ENCODE data around the gene ZDHHC5.
A peak's percentile ranks its signal among the peaks of the same experiment; 100 is the strongest.
"Not testable (repeated sequence)": the region's sequence is repeated elsewhere in the genome, so short reads cannot be mapped to it uniquely, and the experiment has no call there.

Gene ZDHHC5

GRCh38 chr11:57667117-57667735, 688 bp upstream of the ZDHHC5 start:
- H3K27me3 ChIP-seq: no peaks in the 10 kb centered on the region
- peak overlapping the region; percentile 93 to 100 (median 98) for H3K9ac ChIP-seq
- H3K4me3 ChIP-seq: peak overlapping the region; percentile 76 to 99 (median 96)
- peaks cover 13 to 30% (median 19%) of the 10 kb centered on the region in 11 experiments for H3K36me3 ChIP-seq
- peak overlapping the region; percentile 74 to 91 (median 88) for H3K4me2 ChIP-seq
- H3K4me1 ChIP-seq: peaks cover 18 to 45% (median 27%) of the 10 kb centered on the region in 10 experiments
- H4K20me1 ChIP-seq: peaks cover 27 to 49% (median 35%) of the 10 kb centered on the region in 11 experiments; a peak in 21 of 22 replicates
- 0 out of 22 replicates have a peak, but pooled peaks of 1 of the 11 experiments have one; percentile 19 for TF ChIP-seq Cebpa-rat (IDR thresholded peaks at IDR 0.05)
- H3K9me3 ChIP-seq (replicated peaks in 1 of 11): no peaks in the 10 kb centered on the region
- H3K27ac ChIP-seq: peak overlapping the region; percentile 96 to 100 (median 98)

- Histone ChIP-seq H3K27ac (peak overlapping the region; percentile 96 to 100 (median 98)), H3K36me3 (peaks cover 19 to 32% (median 26%) of the 10 kb centered on the region in 11 experiments), H3K9me3 (replicated peaks in 1 of 11) (no peaks in the 10 kb centered on the region), H3K4me2 (peak overlapping the region; percentile 84 to 96 (median 91)), H3K9ac (peak overlapping the region; percentile 93 to 100 (median 98)), H3K27me3 (no peaks in the 10 kb centered on the region), H3K4me1 (peaks cover 18 to 56% (median 33%) of the 10 kb centered on the region in 10 experiments), H3K4me3 (peak overlapping the region; percentile 76 to 99 (median 96)), H4K20me1 (peaks cover 38 to 53% (median 47%) of the 10 kb centered on the region in 11 experiments)
- no peak for TF ChIP-seq Cebpa-rat (IDR thresholded peaks at IDR 0.05)
Observed at GRCh38 chr11:57668434-57668782, 494 bp downstream of the ZDHHC5 start.

GRCh38 chr11:57674251-57674650, 6.3 kb downstream of the ZDHHC5 start:
- TF ChIP-seq Cebpa-rat (IDR thresholded peaks at IDR 0.05): no peak
- no peaks in the 10 kb centered on the region for H3K9me3 ChIP-seq (replicated peaks in 1 of 11)
- H3K4me2 ChIP-seq: peak overlapping the region in 5 of 11 experiments; percentile 3 to 66 (median 21); a peak in 5 of 22 replicates
- no peak overlapping the region for H3K4me3 ChIP-seq
- no peaks in the 10 kb centered on the region for H3K27me3 ChIP-seq
- no peak overlapping the region for H3K27ac ChIP-seq
- H3K36me3 ChIP-seq: peaks cover 67 to 88% (median 81%) of the 10 kb centered on the region in 11 experiments
- H4K20me1 ChIP-seq: peaks cover 93 to 100% (median 100%) of the 10 kb centered on the region in 11 experiments
- peaks cover 7 to 67% (median 27%) of the 10 kb centered on the region in 10 experiments for H3K4me1 ChIP-seq
- no peak overlapping the region; a peak in 1 of 22 replicates for H3K9ac ChIP-seq

GRCh38 chr11:57675176-57675941, 7.4 kb downstream of the ZDHHC5 start:
- Histone ChIP-seq H3K27ac (no peak overlapping the region), H3K4me1 (peaks cover 0 to 67% (median 28%) of the 10 kb centered on the region in 10 experiments; a peak in 16 of 20 replicates), H3K27me3 (no peaks in the 10 kb centered on the region), H3K9me3 (replicated peaks in 1 of 11) (no peaks in the 10 kb centered on the region), H3K4me3 (no peak overlapping the region), H3K4me2 (peak overlapping the region in 3 of 11 experiments; percentile 2 to 66 (median 3); a peak in 4 of 22 replicates), H3K9ac (peak overlapping the region in 1 of 11 experiments; percentile 4; a peak in 2 of 22 replicates), H3K36me3 (peaks cover 78 to 99% (median 92%) of the 10 kb centered on the region in 11 experiments), H4K20me1 (peaks cover 95 to 100% (median 100%) of the 10 kb centered on the region in 11 experiments)
- no peak for TF ChIP-seq Cebpa-rat (IDR thresholded peaks at IDR 0.05)

- Histone ChIP-seq H3K36me3 (peaks cover 93 to 100% (median 98%) of the 10 kb centered on the region in 11 experiments), H3K4me2 (peak overlapping the region in 4 of 11 experiments; percentile 16 to 57 (median 42); a peak in 6 of 22 replicates)
- no peak for TF ChIP-seq Cebpa-rat (IDR thresholded peaks at IDR 0.05)
Observed at GRCh38 chr11:57679396-57679795, 11.5 kb downstream of the ZDHHC5 start.

GRCh38 chr11:57680552-57680874, 12.6 kb downstream of the ZDHHC5 start:
- Histone ChIP-seq H3K9ac (peak overlapping the region in 4 of 11 experiments; percentile 8 to 31 (median 22); a peak in 4 of 22 replicates), H3K9me3 (replicated peaks in 1 of 11) (no peaks in the 10 kb centered on the region), H3K4me2 (peak overlapping the region in 7 of 11 experiments; percentile 16 to 57 (median 31); a peak in 12 of 22 replicates), H3K4me1 (peaks cover 0 to 30% (median 16%) of the 10 kb centered on the region in 10 experiments; a peak in 14 of 20 replicates), H3K27ac (peak overlapping the region in 1 of 11 experiments; percentile 11; a peak in 1 of 22 replicates), H4K20me1 (peaks cover 77 to 100% (median 99%) of the 10 kb centered on the region in 11 experiments), H3K36me3 (peaks cover 93 to 100% (median 98%) of the 10 kb centered on the region in 11 experiments), H3K27me3 (no peaks in the 10 kb centered on the region), H3K4me3 (no peak overlapping the region)
- TF ChIP-seq Cebpa-rat (IDR thresholded peaks at IDR 0.05): no peak

More at GRCh38 chr11:57679396-57679795, 11.5 kb downstream of the ZDHHC5 start:
- peaks cover 81 to 100% (median 99%) of the 10 kb centered on the region in 11 experiments for H4K20me1 ChIP-seq
- H3K9me3 ChIP-seq (replicated peaks in 1 of 11): no peaks in the 10 kb centered on the region
- no peak overlapping the region for H3K9ac ChIP-seq
- no peak overlapping the region for H3K4me3 ChIP-seq
- H3K27ac ChIP-seq: no peak overlapping the region
- H3K27me3 ChIP-seq: no peaks in the 10 kb centered on the region
- peaks cover 0 to 41% (median 19%) of the 10 kb centered on the region in 10 experiments; a peak in 15 of 20 replicates for H3K4me1 ChIP-seq

- H3K9ac ChIP-seq: no peak overlapping the region
- H3K9me3 ChIP-seq (replicated peaks in 1 of 11): no peaks in the 10 kb centered on the region
- H3K4me1 ChIP-seq: peaks cover 0 to 27% (median 15%) of the 10 kb centered on the region in 10 experiments; a peak in 13 of 20 replicates
- no peak overlapping the region for H3K4me3 ChIP-seq
- H4K20me1 ChIP-seq: peaks cover 75 to 100% (median 99%) of the 10 kb centered on the region in 11 experiments
- no peak overlapping the region for H3K4me2 ChIP-seq
- no peak for TF ChIP-seq Cebpa-rat (IDR thresholded peaks at IDR 0.05)
- no peaks in the 10 kb centered on the region for H3K27me3 ChIP-seq
- H3K27ac ChIP-seq: no peak overlapping the region
- H3K36me3 ChIP-seq: peaks cover 93 to 100% (median 98%) of the 10 kb centered on the region in 11 experiments
Observed at GRCh38 chr11:57681168-57681567, 13.3 kb downstream of the ZDHHC5 start.

GRCh38 chr11:57690474-57690873, 22.6 kb downstream of the ZDHHC5 start:
- not testable (repeated sequence) for H3K4me3 ChIP-seq
- peaks cover 98 to 100% (median 100%) of the 10 kb centered on the region in 11 experiments for H3K36me3 ChIP-seq
- H4K20me1 ChIP-seq: peaks cover 32 to 84% (median 61%) of the 10 kb centered on the region in 11 experiments; a peak in 20 of 22 replicates

More at GRCh38 chr11:57690474-57690873, 22.6 kb downstream of the ZDHHC5 start:
- H3K4me1 ChIP-seq; H3K9ac ChIP-seq; H3K27me3 ChIP-seq; H3K27ac ChIP-seq; H3K9me3 ChIP-seq (replicated peaks in 1 of 11); H3K4me2 ChIP-seq: not testable (repeated sequence)

Data from BLaER1 treated with 17β-estradiol and CSF1 and Interleukin-3, amounts not matched to agents 10 nM and 100 nM (cell line).